Measurements from ENCODE around the gene CHCHD6.

The CHCHD6 gene

DNA sequence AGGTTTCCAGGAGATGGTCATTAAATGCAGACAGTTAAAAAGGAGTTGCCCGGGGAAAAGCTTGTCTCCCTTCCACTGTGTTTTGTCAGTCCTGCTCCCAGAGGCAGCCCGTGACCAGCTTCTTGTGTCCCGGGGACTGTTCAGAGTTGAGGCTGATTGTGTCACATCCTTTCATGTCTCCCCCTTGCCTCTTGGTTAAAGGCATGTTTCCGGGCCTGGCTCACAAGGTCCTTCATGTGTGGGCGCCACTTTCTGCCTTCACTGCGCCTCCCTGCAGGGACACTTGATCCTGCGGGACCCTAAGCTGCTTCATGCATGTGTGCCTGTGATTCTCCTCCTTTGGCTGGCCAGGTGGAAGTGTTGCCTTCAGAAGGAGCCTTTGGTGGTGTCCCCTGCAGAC is 9.2 kb downstream of the CHCHD6 start:
- H2AFZ ChIP-seq (ENCODE audit: low read depth, low read length) = no peak overlapping the region
- TF ChIP-seq, protein P1, sequence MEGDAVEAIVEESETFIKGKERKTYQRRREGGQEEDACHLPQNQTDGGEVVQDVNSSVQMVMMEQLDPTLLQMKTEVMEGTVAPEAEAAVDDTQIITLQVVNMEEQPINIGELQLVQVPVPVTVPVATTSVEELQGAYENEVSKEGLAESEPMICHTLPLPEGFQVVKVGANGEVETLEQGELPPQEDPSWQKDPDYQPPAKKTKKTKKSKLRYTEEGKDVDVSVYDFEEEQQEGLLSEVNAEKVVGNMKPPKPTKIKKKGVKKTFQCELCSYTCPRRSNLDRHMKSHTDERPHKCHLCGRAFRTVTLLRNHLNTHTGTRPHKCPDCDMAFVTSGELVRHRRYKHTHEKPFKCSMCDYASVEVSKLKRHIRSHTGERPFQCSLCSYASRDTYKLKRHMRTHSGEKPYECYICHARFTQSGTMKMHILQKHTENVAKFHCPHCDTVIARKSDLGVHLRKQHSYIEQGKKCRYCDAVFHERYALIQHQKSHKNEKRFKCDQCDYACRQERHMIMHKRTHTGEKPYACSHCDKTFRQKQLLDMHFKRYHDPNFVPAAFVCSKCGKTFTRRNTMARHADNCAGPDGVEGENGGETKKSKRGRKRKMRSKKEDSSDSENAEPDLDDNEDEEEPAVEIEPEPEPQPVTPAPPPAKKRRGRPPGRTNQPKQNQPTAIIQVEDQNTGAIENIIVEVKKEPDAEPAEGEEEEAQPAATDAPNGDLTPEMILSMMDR (IDR thresholded peaks at IDR 0.05; ENCODE audit: low read depth, low read length) = no peak
- H3K27ac ChIP-seq (ENCODE audit: low read length) = no peak overlapping the region
- no peaks in the 10 kb centered on the region for H3K27me3 ChIP-seq (ENCODE audit: low read depth, low read length)
- no peaks in the 10 kb centered on the region for H3K9me3 ChIP-seq (ENCODE audit: insufficient read depth, low read length)
- H3K79me2 ChIP-seq (ENCODE audit: low read length) = peaks cover 39% of the 10 kb centered on the region
- peaks cover 3% of the 10 kb centered on the region for H3K36me3 ChIP-seq (replicated peaks; ENCODE audit: low read depth, low read length)
- no peak overlapping the region for H3K9ac ChIP-seq (ENCODE audit: low read length)
- peaks cover 5% of the 10 kb centered on the region; the same call in 1 of the 2 replicates for H4K20me1 ChIP-seq (ENCODE audit: insufficient read depth, low read length)
- H3K4me1 ChIP-seq (ENCODE audit: low read length) = peaks cover 5% of the 10 kb centered on the region
- H3K4me2 ChIP-seq (ENCODE audit: low read length) = no peak overlapping the region
- H3K4me3 ChIP-seq (ENCODE audit: low read length) = no peak overlapping the region

DNA sequence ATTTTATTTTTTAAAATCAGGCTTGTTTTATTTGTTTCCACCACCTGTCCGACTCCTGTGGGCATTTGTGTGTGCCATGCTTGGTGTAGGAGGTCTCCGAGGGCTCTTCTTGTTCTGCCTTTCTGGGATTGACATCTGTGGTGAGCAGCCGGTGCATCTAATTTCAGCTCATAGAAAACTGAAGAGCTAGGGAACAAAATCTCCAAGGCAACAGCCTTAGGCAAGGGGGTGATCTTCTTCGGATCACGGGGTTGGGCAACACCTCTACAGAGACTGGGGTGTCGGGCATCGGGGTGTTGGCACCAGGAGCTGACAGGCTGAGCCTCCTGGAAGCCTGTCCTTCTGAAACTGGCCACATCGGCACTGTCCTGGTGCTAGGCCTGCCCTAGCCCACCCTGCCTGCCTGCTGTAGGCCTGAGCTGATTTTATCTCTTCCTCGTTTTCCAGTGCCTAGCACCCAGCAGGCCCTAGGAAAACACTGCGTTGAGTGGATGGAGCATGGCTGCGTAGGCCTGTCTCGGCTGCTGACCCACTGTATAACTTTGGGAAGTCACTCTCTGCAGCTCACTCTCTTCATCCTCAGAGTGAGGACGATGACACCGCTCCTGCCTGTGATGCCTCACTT is 10.3 kb downstream of the CHCHD6 start:
- Histone ChIP-seq H3K4me1 (ENCODE audit: low read length) (peaks cover 5% of the 10 kb centered on the region), H3K9me3 (ENCODE audit: insufficient read depth, low read length) (no peaks in the 10 kb centered on the region), H3K27me3 (ENCODE audit: low read depth, low read length) (no peaks in the 10 kb centered on the region), H4K20me1 (ENCODE audit: insufficient read depth, low read length) (peaks cover 5% of the 10 kb centered on the region; the same call in 1 of the 2 replicates), H2AFZ (ENCODE audit: low read depth, low read length) (no peak overlapping the region), H3K4me3 (ENCODE audit: low read length) (no peak overlapping the region), H3K36me3 (replicated peaks; ENCODE audit: low read depth, low read length) (no peaks in the 10 kb centered on the region), H3K27ac (ENCODE audit: low read length) (no peak overlapping the region), H3K79me2 (ENCODE audit: low read length) (peaks cover 37% of the 10 kb centered on the region), H3K4me2 (ENCODE audit: low read length) (no peak overlapping the region), H3K9ac (ENCODE audit: low read length) (no peak overlapping the region)
- TF ChIP-seq EZH2phosphoT487 (IDR thresholded peaks at IDR 0.05; ENCODE audit: low read depth) = no peak
- TF ChIP-seq, protein P1 (IDR thresholded peaks at IDR 0.05; ENCODE audit: low read depth, low read length) = no peak

DNA sequence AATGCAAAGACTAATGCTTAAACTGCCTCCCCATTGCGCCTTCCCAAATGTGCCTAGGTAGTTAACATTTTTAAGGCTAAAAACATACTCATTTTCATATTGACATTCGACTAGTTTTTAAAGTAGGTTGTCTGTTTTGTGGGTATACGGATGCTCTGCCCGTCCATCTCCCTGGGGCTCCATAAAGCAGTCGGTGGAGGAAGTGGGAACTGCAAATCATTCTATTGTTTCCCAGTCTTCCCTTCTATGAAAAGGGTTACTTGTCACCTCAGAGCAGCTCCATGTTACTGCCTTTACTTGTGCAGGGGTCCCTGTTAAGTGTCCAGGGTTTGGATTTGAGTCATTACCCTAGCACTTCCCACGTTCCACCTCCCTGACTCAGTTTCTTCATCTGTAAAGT is 10.9 kb downstream of the CHCHD6 start:
- Histone ChIP-seq H3K27ac (ENCODE audit: low read length) (no peak overlapping the region), H3K9ac (ENCODE audit: low read length) (no peak overlapping the region), H3K4me2 (ENCODE audit: low read length) (no peak overlapping the region), H3K4me1 (ENCODE audit: low read length) (peaks cover 5% of the 10 kb centered on the region), H2AFZ (ENCODE audit: low read depth, low read length) (no peak overlapping the region), H3K36me3 (replicated peaks; ENCODE audit: low read depth, low read length) (no peaks in the 10 kb centered on the region), H3K9me3 (ENCODE audit: insufficient read depth, low read length) (no peaks in the 10 kb centered on the region), H4K20me1 (ENCODE audit: insufficient read depth, low read length) (peaks cover 5% of the 10 kb centered on the region; the same call in 1 of the 2 replicates), H3K4me3 (ENCODE audit: low read length) (no peak overlapping the region), H3K79me2 (ENCODE audit: low read length) (peaks cover 32% of the 10 kb centered on the region), H3K27me3 (ENCODE audit: low read depth, low read length) (no peaks in the 10 kb centered on the region)
- TF ChIP-seq, protein P1 (IDR thresholded peaks at IDR 0.05; ENCODE audit: low read depth, low read length) = no peak
- TF ChIP-seq EZH2phosphoT487 (IDR thresholded peaks at IDR 0.05; ENCODE audit: low read depth) = no peak

DNA sequence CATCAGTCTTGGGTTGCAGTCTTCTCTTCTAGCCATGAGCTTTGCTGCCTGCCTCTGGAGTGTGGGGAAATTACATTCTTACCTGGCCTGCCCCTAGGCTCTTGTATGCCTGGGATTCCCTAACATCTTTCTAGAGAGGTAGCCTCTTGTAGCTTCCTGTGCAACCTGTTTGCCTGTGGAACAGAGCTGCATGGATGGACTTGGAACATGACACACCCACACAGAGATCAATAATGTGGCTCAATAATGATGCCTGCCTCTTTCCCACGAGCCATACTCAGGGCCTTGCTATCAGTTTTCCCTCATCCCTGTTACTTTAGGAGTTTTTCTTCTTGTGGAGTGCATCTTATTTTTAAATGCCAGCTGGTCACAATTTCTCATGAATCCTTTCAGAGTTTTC is 11.4 kb downstream of the CHCHD6 start:
- H3K27me3 ChIP-seq (ENCODE audit: low read depth, low read length) = no peaks in the 10 kb centered on the region
- no peak overlapping the region for H3K9ac ChIP-seq (ENCODE audit: low read length)
- no peak overlapping the region for H3K4me2 ChIP-seq (ENCODE audit: low read length)
- no peak overlapping the region for H2AFZ ChIP-seq (ENCODE audit: low read depth, low read length)
- no peaks in the 10 kb centered on the region for H3K36me3 ChIP-seq (replicated peaks; ENCODE audit: low read depth, low read length)
- no peaks in the 10 kb centered on the region for H3K9me3 ChIP-seq (ENCODE audit: insufficient read depth, low read length)
- H3K4me1 ChIP-seq (ENCODE audit: low read length) = peaks cover 5% of the 10 kb centered on the region
- H3K79me2 ChIP-seq (ENCODE audit: low read length) = peaks cover 32% of the 10 kb centered on the region
- TF ChIP-seq, protein P1 (IDR thresholded peaks at IDR 0.05; ENCODE audit: low read depth, low read length) = no peak
- no peak for TF ChIP-seq EZH2phosphoT487 (IDR thresholded peaks at IDR 0.05; ENCODE audit: low read depth)
- H3K27ac ChIP-seq (ENCODE audit: low read length) = no peak overlapping the region
- H4K20me1 ChIP-seq (ENCODE audit: insufficient read depth, low read length) = peaks cover 5% of the 10 kb centered on the region; the same call in 1 of the 2 replicates
- no peak overlapping the region for H3K4me3 ChIP-seq (ENCODE audit: low read length)
